B cell (primary cell): ENCODE results near the gene MRPL24. TPM values are rescaled to one million over a fixed set of nuclear protein-coding genes. Genes with fewer than 3 reads are reported as not detected.
A peak's percentile ranks its signal among the peaks of the same experiment; 100 is the strongest.

ENCODE experiments used
- ATAC-seq: fragments of 200-7000 bp; cut with Tn5 transposase; one replicate; pipeline ENCODE4 v1.10.0; 2021; ENCODE audit warnings: low read depth, mild to moderate bottlenecking, moderate number of reproducible peaks, moderate library complexity
- CTCF ChIA-PET: fragments of 350-600 bp; sonication (Branson Sonifier 250); formaldehyde crosslinking; loops from one replicate; lab custom pipeline; 2021; ENCODE audit warnings: antibody characterized with exemption, inconsistent platforms; lab: Charles Lee
- POLR2A ChIA-PET: fragments of 350-600 bp; sonication (Branson Sonifier 250); formaldehyde crosslinking; loops from one replicate; lab custom pipeline; 2021; ENCODE audit warnings: antibody characterized with exemption; lab: Charles Lee
- DNase-seq: peaks from one replicate; pipeline ENCODE4 v3.0.0; 2013
- H2AFZ ChIP-seq: 2 replicates; pipeline ENCODE4 v1.6.1; 2012; ENCODE audit warnings: mild to moderate bottlenecking, low read depth, low read length; ENCODE audit not compliant: insufficient read depth, poor library complexity, severe bottlenecking
- H3K27ac ChIP-seq, 2 donors: 1 replicate in 1 of 2; 2 replicates in 1 of 2; pipeline ENCODE4 v1.5.1; 2012 to 2013; ENCODE audit warnings: low read length in 2 of 2, mild to moderate bottlenecking in 2 of 2, moderate library complexity in 1 of 2
- H3K27me3 ChIP-seq, 4 experiments: fragments of 200-600 bp in 1 of 4; sonication (generic) in 1 of 4; replicated peaks in 1 of 4; 1 replicate in 2 of 4; 2 replicates in 2 of 4; pipeline versions ENCODE4 v1.6.1 to v1.7.0; 2013 to 2016; ENCODE audit warnings: low read length in 3 of 4, mild to moderate bottlenecking in 2 of 4, mixed read lengths in 1 of 4, moderate library complexity in 1 of 4; ENCODE audit not compliant: insufficient read depth in 4 of 4, control insufficient read depth in 3 of 4; ENCODE audit errors: control extremely low read depth in 1 of 4
- H3K36me3 ChIP-seq, 2 experiments: replicated peaks in 1 of 2; 1 replicate in 1 of 2; 2 replicates in 1 of 2; pipeline versions ENCODE4 v1.6.1 to v1.7.1; 2013; ENCODE audit warnings: low read length in 1 of 2; ENCODE audit not compliant: insufficient read depth in 2 of 2, control insufficient read depth in 1 of 2; ENCODE audit errors: control extremely low read depth in 1 of 2, extremely low read depth in 1 of 2
- H3K4me1 ChIP-seq, 2 donors: fragments of 200-600 bp in 1 of 2; sonication (generic) in 1 of 2; 1 replicate in 1 of 2; 2 replicates in 1 of 2; pipeline versions ENCODE4 v1.5.1 to v1.6.1; 2013 to 2017; ENCODE audit warnings: low read length in 2 of 2; ENCODE audit not compliant: control insufficient read depth in 2 of 2, insufficient read depth in 2 of 2
- H3K4me2 ChIP-seq: replicated peaks from 2 replicates; pipeline ENCODE3; 2012; ENCODE audit warnings: mild to moderate bottlenecking, low read depth, low read length; ENCODE audit not compliant: poor library complexity, severe bottlenecking
- H3K4me3 ChIP-seq, 5 experiments: fragments of 200-600 bp in 1 of 5; sonication (generic) in 1 of 5; 1 replicate in 3 of 5; 2 replicates in 2 of 5; pipeline versions ENCODE4 v1.5.1 to v1.7.0; 2011 to 2016; ENCODE audit warnings: low read length in 4 of 5, mild to moderate bottlenecking in 4 of 5, low read depth in 2 of 5, control low read depth in 1 of 5, moderate library complexity in 1 of 5; ENCODE audit not compliant: insufficient read depth in 1 of 5; ENCODE audit errors: control extremely low read depth in 1 of 5, extremely low read depth in 1 of 5
- H3K79me2 ChIP-seq: fragments of 200-600 bp; sonication (generic); one replicate; pipeline ENCODE4 v1.6.0; 2016; ENCODE audit warnings: low read length; ENCODE audit not compliant: control insufficient read depth, insufficient read depth
- H3K9ac ChIP-seq: fragments of 200-600 bp; sonication (generic); 2 replicates; pipeline ENCODE4 v1.6.1; 2017; ENCODE audit warnings: mild to moderate bottlenecking, low read length, moderate library complexity
- H3K9me3 ChIP-seq, 3 donors: one replicate each; pipeline versions ENCODE4 v1.6.1 to v1.7.1; 2013; ENCODE audit warnings: low read length in 2 of 3; ENCODE audit not compliant: control insufficient read depth in 2 of 3, insufficient read depth in 1 of 3; ENCODE audit errors: control extremely low read depth in 1 of 3
- H4K20me1 ChIP-seq: 2 replicates; pipeline ENCODE4 v1.6.0; 2012; ENCODE audit warnings: mild to moderate bottlenecking, low read length; ENCODE audit not compliant: insufficient read depth, control insufficient read depth, poor library complexity, severe bottlenecking
- H3K27ac Mint-ChIP-seq: one replicate; pipeline ENCODE4 v1.8.0; 2021; ENCODE audit warnings: mixed read lengths
- H3K27me3 Mint-ChIP-seq: one replicate; pipeline ENCODE4 v1.8.0; 2021; ENCODE audit warnings: mixed read lengths
- H3K4me1 Mint-ChIP-seq: one replicate; pipeline ENCODE4 v1.8.0; 2021; ENCODE audit warnings: mixed read lengths
- H3K4me3 Mint-ChIP-seq: one replicate; pipeline ENCODE4 v1.8.0; 2021; ENCODE audit warnings: mixed read lengths
- H3K9me3 Mint-ChIP-seq: one replicate; pipeline ENCODE4 v1.8.0; 2022; ENCODE audit warnings: mixed read lengths; ENCODE audit not compliant: insufficient read depth
- CTCF ChIP-seq: fragments of 200-600 bp; IDR thresholded peaks from one replicate; pipeline ENCODE4 v1.8.0; 2022; ENCODE audit warnings: antibody characterized with exemption, mild to moderate bottlenecking
- EZH2 ChIP-seq: IDR thresholded peaks from 2 replicates; pipeline ENCODE4 v1.6.1; 2012; ENCODE audit warnings: borderline replicate concordance, low read depth, mild to moderate bottlenecking, moderate library complexity, low read length; ENCODE audit not compliant: insufficient read depth, poor library complexity, severe bottlenecking
- WGBS: methylation state at CpG from one replicate; pipeline ENCODE4 v1.1.5; 2013; ENCODE audit warnings: missing lambda C conversion rate; ENCODE audit not compliant: insufficient coverage; 5-methylcytosine and 5-hydroxymethylcytosine counted together
- intact Hi-C: fragments of 100-400 bp; cut with micrococcal nuclease; formaldehyde crosslinking; loops from one replicate; pipeline ENCODE4 v1.10.0; 2022
- polyA plus RNA-seq: library from polyadenylated mRNA; depleted of rRNA; stranded (reverse); fragments of >200 nt; gene quantifications from 2 replicates; pipeline ENCODE4 v1.2.3, GENCODE V29; 2012
- total RNA-seq, 2 donors: library from RNA; stranded (reverse); fragments of 120-200 nt in 1 of 2; gene quantifications; 1 replicate in 1 of 2; 2 replicates in 1 of 2; pipeline versions ENCODE4 v1.2.3 to v1.2.4, GENCODE V29; 2013 to 2022

The MRPL24 gene
- total and polyA plus RNA-seq, 2 donors (not counting 1 experiment from before 2014, with no cell fraction given) = 34.6 to 39.4 TPM

GRCh38 chr1:156726549-156727226, 14.2 kb downstream of the MRPL24 start:
- H3K4me3 Mint-ChIP-seq = no peak overlapping the region
- Histone ChIP-seq H3K27ac (no peak overlapping the region), H2AFZ (no peak overlapping the region), H3K79me2 (peaks cover 56% of the 10 kb centered on the region), H3K36me3 (peaks cover 0 to 39% of the 10 kb centered on the region in 2 experiments), H3K9ac (peak overlapping the region; percentile 97), H3K9me3 (no peaks in the 10 kb centered on the region), H4K20me1 (peaks cover 58% of the 10 kb centered on the region), H3K4me1 (peaks cover 40 to 48% of the 10 kb centered on the region in 2 donors), H3K27me3 (no peaks in the 10 kb centered on the region), H3K4me2 (peak overlapping the region; percentile 81), H3K4me3 (peak overlapping the region in 4 of 5 experiments; percentile 28 to 98 (median 60))
- 55% methylated on average over 8 of the region's 15 CpGs for WGBS
- H3K9me3 Mint-ChIP-seq = no peaks in the 10 kb centered on the region
- DNase-seq (peak; percentile 59), ATAC-seq (no peak)
- H3K4me1 Mint-ChIP-seq = peaks cover 26% of the 10 kb centered on the region
- POLR2A ChIA-PET = interaction anchor here (0.7 to 2.6 kb wide), 3 partner anchors 12 to 26 kb away, joined by 3 to 29 read pairs (median 3); partner anchors contain the start of gene HDGF
- TF ChIP-seq EZH2 = no peak
- no peak for TF ChIP-seq CTCF
- intact Hi-C loops = loop anchor here (5.0 kb wide), 1 partner anchor 224 kb away; the partner anchor contains the start of gene MEF2D
- CTCF ChIA-PET = interaction anchor here (0.7 to 9.5 kb wide), 42 partner anchors 8 to 341 kb away, joined by 3 to 245 read pairs (median 6); partner anchors contain the start of genes CRABP2, HAPLN2, HDGF and INSRR
- no peak overlapping the region for H3K27ac Mint-ChIP-seq
- no peaks in the 10 kb centered on the region for H3K27me3 Mint-ChIP-seq
